ENCODE data around the gene SLC6A15.

DNA sequence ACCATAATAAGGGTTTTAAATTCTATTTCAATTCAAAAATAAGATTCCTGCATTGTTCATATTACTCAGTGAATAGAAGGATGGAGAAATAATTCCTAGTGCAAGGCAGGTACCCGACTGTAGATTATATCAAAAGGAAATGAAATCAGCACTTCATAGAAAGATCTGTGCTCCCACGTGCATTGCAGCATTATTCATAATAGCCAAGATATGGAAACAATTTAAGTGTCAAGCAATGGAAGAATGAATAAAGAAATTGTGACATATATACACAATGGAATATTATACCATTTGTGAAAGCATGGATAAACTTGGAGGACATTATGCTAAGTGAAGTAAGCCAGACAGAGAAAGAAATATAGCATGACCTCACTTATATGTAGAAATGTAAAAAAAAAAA, 53.8 kb downstream of the SLC6A15 start:
- TF ChIP-seq, protein P1, sequence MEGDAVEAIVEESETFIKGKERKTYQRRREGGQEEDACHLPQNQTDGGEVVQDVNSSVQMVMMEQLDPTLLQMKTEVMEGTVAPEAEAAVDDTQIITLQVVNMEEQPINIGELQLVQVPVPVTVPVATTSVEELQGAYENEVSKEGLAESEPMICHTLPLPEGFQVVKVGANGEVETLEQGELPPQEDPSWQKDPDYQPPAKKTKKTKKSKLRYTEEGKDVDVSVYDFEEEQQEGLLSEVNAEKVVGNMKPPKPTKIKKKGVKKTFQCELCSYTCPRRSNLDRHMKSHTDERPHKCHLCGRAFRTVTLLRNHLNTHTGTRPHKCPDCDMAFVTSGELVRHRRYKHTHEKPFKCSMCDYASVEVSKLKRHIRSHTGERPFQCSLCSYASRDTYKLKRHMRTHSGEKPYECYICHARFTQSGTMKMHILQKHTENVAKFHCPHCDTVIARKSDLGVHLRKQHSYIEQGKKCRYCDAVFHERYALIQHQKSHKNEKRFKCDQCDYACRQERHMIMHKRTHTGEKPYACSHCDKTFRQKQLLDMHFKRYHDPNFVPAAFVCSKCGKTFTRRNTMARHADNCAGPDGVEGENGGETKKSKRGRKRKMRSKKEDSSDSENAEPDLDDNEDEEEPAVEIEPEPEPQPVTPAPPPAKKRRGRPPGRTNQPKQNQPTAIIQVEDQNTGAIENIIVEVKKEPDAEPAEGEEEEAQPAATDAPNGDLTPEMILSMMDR (IDR thresholded peaks at IDR 0.05), result no peak
- TF ChIP-seq POLR2A (IDR thresholded peaks at IDR 0.05) (no peak), POLR2AphosphoS5 (IDR thresholded peaks at IDR 0.05) (no peak), EP300 (IDR thresholded peaks at IDR 0.05) (no peak)
